ENCODE measurements around the gene VASN.

DNA sequence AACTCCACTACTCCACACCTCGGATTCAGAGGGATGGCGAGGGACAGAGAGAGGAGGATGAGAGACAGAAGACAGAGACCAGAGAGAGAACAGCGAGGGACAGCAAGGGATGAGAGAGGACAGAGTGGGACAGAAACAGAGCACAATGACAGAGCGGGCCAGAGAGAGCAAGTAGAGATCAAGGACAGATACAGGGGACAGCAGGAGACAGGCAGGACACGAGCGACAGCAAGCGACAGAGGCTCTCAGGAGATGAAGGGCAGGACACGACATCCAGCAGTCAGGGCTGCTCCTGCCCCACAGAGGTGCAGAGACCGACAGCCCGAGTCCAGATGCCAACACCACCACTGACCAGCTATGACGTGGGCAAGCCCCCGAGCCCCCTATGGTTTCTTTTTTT, 29.9 kb downstream of the VASN start:
- TF ChIP-seq, protein P1, sequence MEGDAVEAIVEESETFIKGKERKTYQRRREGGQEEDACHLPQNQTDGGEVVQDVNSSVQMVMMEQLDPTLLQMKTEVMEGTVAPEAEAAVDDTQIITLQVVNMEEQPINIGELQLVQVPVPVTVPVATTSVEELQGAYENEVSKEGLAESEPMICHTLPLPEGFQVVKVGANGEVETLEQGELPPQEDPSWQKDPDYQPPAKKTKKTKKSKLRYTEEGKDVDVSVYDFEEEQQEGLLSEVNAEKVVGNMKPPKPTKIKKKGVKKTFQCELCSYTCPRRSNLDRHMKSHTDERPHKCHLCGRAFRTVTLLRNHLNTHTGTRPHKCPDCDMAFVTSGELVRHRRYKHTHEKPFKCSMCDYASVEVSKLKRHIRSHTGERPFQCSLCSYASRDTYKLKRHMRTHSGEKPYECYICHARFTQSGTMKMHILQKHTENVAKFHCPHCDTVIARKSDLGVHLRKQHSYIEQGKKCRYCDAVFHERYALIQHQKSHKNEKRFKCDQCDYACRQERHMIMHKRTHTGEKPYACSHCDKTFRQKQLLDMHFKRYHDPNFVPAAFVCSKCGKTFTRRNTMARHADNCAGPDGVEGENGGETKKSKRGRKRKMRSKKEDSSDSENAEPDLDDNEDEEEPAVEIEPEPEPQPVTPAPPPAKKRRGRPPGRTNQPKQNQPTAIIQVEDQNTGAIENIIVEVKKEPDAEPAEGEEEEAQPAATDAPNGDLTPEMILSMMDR (IDR thresholded peaks at IDR 0.05; ENCODE audit: low read length): no peak
- TF ChIP-seq EZH2 (IDR thresholded peaks at IDR 0.05; ENCODE audit: borderline replicate concordance, low read length): no peak
